ENCODE data around the gene NCOR2. TPM values are rescaled to one million over a fixed set of nuclear protein-coding genes. Genes with fewer than 3 reads are reported as not detected.

NCOR2 gene
- total and polyA plus RNA-seq, 9 donors, result 18.2 to 376 (median 265) TPM

GRCh38 chr12:124525927-124526692 lies 41.3 kb downstream of the NCOR2 start:
- Histone ChIP-seq H3K36me3 (no peaks in the 10 kb centered on the region), H3K27me3 (no peaks in the 10 kb centered on the region), H3K4me1 (ENCODE audit: insufficient read depth) (peaks cover 13% of the 10 kb centered on the region), H3K9me3 (no peaks in the 10 kb centered on the region), H3K4me3 (no peak overlapping the region), H3K27ac (peak overlapping the region in 1 of 2 donors; percentile 24)
- intact Hi-C loops (cut with DNase I), result no loop called here
- no peak for DNase-seq
- WGBS, 3 donors, result 77 to 82% (median 80%) methylated on average over 13 of the region's 13 CpGs
- TF ChIP-seq, protein P1, sequence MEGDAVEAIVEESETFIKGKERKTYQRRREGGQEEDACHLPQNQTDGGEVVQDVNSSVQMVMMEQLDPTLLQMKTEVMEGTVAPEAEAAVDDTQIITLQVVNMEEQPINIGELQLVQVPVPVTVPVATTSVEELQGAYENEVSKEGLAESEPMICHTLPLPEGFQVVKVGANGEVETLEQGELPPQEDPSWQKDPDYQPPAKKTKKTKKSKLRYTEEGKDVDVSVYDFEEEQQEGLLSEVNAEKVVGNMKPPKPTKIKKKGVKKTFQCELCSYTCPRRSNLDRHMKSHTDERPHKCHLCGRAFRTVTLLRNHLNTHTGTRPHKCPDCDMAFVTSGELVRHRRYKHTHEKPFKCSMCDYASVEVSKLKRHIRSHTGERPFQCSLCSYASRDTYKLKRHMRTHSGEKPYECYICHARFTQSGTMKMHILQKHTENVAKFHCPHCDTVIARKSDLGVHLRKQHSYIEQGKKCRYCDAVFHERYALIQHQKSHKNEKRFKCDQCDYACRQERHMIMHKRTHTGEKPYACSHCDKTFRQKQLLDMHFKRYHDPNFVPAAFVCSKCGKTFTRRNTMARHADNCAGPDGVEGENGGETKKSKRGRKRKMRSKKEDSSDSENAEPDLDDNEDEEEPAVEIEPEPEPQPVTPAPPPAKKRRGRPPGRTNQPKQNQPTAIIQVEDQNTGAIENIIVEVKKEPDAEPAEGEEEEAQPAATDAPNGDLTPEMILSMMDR (IDR thresholded peaks at IDR 0.05), result no peak
- no peak for TF ChIP-seq EP300 (IDR thresholded peaks at IDR 0.05)
- no peak for TF ChIP-seq POLR2A (IDR thresholded peaks at IDR 0.05)

DNA sequence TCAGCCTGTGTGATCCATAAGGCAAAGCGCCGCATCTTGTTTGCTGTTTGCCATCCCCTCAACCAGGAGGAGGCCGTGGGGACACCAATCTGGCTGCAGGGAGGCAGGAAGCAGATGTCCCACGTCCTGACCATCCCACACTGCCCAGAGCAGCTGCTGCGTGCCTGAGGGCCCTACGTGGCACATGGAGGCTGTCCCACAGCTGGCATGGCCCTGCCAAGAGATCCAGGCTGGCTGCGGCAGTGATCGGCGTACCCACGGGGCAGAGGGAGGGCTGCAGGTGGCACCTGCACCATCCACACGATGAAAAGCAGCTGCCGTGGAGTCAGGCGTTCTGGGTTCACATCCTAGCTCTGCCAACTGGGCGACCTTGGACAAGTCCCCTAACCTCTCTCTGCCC lies 42.0 kb downstream of the NCOR2 start:
- Histone ChIP-seq H3K36me3 (no peaks in the 10 kb centered on the region), H3K27me3 (no peaks in the 10 kb centered on the region), H3K4me3 (no peak overlapping the region), H3K4me1 (ENCODE audit: insufficient read depth) (peaks cover 18% of the 10 kb centered on the region), H3K27ac (peak overlapping the region in 1 of 2 donors; percentile 24), H3K9me3 (no peaks in the 10 kb centered on the region)
- WGBS, 3 donors, result 54 to 69% (median 68%) methylated on average over 14 of the region's 14 CpGs
- intact Hi-C loops (cut with DNase I), result no loop called here
- TF ChIP-seq, protein P1 (IDR thresholded peaks at IDR 0.05), result no peak
- TF ChIP-seq POLR2A (IDR thresholded peaks at IDR 0.05), result no peak
- peak in 1 of 5 donors; percentile 34 for DNase-seq

DNA sequence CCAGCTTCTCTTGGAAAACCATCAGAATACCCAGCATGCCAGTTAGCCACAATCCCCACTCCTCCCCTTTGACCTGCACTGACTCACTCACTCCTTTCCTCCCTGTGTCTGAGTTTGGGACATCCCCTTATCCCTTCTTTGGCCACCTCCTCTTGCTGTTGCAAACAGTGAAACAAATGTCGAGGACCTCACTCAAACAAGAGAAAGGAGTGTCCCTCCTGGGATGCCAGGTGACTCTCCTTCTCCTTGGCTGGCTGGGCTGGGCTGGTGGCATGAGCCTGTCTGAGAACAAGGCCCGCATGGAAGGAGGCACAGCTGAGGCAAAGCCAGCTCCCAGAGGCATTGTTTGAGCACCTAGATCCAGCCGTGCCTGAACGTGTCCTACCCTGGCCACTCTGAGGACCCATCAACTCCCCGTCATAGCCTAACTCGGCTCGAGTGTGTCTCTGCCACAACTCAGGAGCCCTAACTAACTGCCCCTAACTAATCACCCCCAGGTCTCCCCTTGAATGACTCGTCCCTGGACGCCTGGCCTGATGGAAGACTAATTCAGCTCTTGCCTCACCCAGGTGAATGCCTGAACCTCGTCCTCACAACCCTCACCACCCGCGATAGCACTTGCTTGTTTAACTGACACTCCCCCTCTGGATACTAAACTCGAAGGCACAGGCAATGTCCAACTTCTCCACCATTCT lies 43.0 kb downstream of the NCOR2 start:
- Histone ChIP-seq H3K36me3 (no peaks in the 10 kb centered on the region), H3K27ac (peak overlapping the region in 1 of 2 donors; percentile 11), H3K27me3 (no peaks in the 10 kb centered on the region), H3K9me3 (no peaks in the 10 kb centered on the region), H3K4me3 (no peak overlapping the region), H3K4me1 (ENCODE audit: insufficient read depth) (peaks cover 22% of the 10 kb centered on the region)
- no peak for DNase-seq
- no peak for TF ChIP-seq POLR2A (IDR thresholded peaks at IDR 0.05)
- TF ChIP-seq, protein P1 (IDR thresholded peaks at IDR 0.05), result no peak
- TF ChIP-seq EP300 (IDR thresholded peaks at IDR 0.05), result no peak
- 75 to 84% (median 77%) methylated on average over 13 of the region's 13 CpGs for WGBS, 3 donors
- intact Hi-C loops (cut with DNase I), result no loop called here

- no peak for DNase-seq
- no peaks in the 10 kb centered on the region for H3K27me3 ChIP-seq
Measured at GRCh38 chr12:124523071-124523470, 44.3 kb downstream of the NCOR2 start.

More at GRCh38 chr12:124523071-124523470, 44.3 kb downstream of the NCOR2 start:
- no peak overlapping the region for H3K4me3 ChIP-seq
- H3K36me3 ChIP-seq, result no peaks in the 10 kb centered on the region
- intact Hi-C loops (cut with DNase I), result no loop called here
- TF ChIP-seq POLR2A (IDR thresholded peaks at IDR 0.05) (no peak), EP300 (IDR thresholded peaks at IDR 0.05) (no peak)
- TF ChIP-seq, protein P1 (IDR thresholded peaks at IDR 0.05), result no peak
- peaks cover 26% of the 10 kb centered on the region for H3K4me1 ChIP-seq (ENCODE audit: insufficient read depth)
- 17 to 35% (median 30%) methylated on average over 12 of the region's 12 CpGs for WGBS, 3 donors
- no peaks in the 10 kb centered on the region for H3K9me3 ChIP-seq
- peak overlapping the region in 1 of 2 donors; percentile 57 for H3K27ac ChIP-seq

Measured in ovary (tissue), 9 donors.